Measurements from ENCODE around the gene RGS1.

Gene RGS1

GRCh38 chr1:192626366-192627179, 51.0 kb downstream of the RGS1 start:
- no peak for TF ChIP-seq TCF12 (IDR thresholded peaks at IDR 0.05; ENCODE audit: low read depth)

GRCh38 chr1:192627901-192628300, 52.3 kb downstream of the RGS1 start:
- TF ChIP-seq EP300 (IDR thresholded peaks at IDR 0.05; ENCODE audit: borderline replicate concordance) (no peak), YY1 (IDR thresholded peaks at IDR 0.05; ENCODE audit: low read depth) (no peak), REST (IDR thresholded peaks at IDR 0.05; ENCODE audit: low read depth) (no peak), CREB1 (IDR thresholded peaks at IDR 0.05; ENCODE audit: low read depth) (no peak), TCF12 (IDR thresholded peaks at IDR 0.05; ENCODE audit: low read depth) (no peak), TAF1 (IDR thresholded peaks at IDR 0.05; ENCODE audit: low read depth) (no peak), TEAD4 (IDR thresholded peaks at IDR 0.05) (no peak), ZBTB7A (IDR thresholded peaks at IDR 0.05; ENCODE audit: low read depth) (no peak), MAX (IDR thresholded peaks at IDR 0.05) (no peak), EGR1 (IDR thresholded peaks at IDR 0.05) (no peak), NFIC (IDR thresholded peaks at IDR 0.05) (no peak), CEBPB (IDR thresholded peaks at IDR 0.05) (no peak)

GRCh38 chr1:192628396-192629057, 53.0 kb downstream of the RGS1 start:
- TF ChIP-seq USF1 (IDR thresholded peaks at IDR 0.05) (no peak), FOXM1 (IDR thresholded peaks at IDR 0.05; ENCODE audit: borderline replicate concordance, low read depth) (no peak)

- no peak for TF ChIP-seq TEAD4 (IDR thresholded peaks at IDR 0.05)
- no peak for TF ChIP-seq YY1 (IDR thresholded peaks at IDR 0.05; ENCODE audit: low read depth)
- TF ChIP-seq NFIC (IDR thresholded peaks at IDR 0.05) = no peak
- TF ChIP-seq TCF12 (IDR thresholded peaks at IDR 0.05; ENCODE audit: low read depth) = no peak
- no peak for TF ChIP-seq REST (IDR thresholded peaks at IDR 0.05; ENCODE audit: low read depth)
These were observed 54.0 kb downstream of the RGS1 start for GRCh38 chr1:192629612-192630011.
